ENCODE results near the gene TERB2. TPM values are rescaled to one million over a fixed set of nuclear protein-coding genes. Genes with fewer than 3 reads are reported as not detected.
"Not testable (repeated sequence)": the region's sequence is repeated elsewhere in the genome, so short reads cannot be mapped to it uniquely, and the experiment has no call there.

TERB2 gene
- total RNA-seq, 2 donors from 2014 or later, result not detected

- Histone ChIP-seq H3K36me3 (no peaks in the 10 kb centered on the region), H3K9ac (ENCODE audit: low read depth in 2 of 2, low read length in 2 of 2) (no peak overlapping the region), H3K4me3 (no peak overlapping the region), H3K4me1 (no peaks in the 10 kb centered on the region), H3K27ac (no peak overlapping the region), H3K9me3 (no peaks in the 10 kb centered on the region), H3K27me3 (no peaks in the 10 kb centered on the region)
- intact Hi-C loops (cut with DNase I), result no loop called here
- DNase-seq, result no peak
- TF ChIP-seq, protein P1, sequence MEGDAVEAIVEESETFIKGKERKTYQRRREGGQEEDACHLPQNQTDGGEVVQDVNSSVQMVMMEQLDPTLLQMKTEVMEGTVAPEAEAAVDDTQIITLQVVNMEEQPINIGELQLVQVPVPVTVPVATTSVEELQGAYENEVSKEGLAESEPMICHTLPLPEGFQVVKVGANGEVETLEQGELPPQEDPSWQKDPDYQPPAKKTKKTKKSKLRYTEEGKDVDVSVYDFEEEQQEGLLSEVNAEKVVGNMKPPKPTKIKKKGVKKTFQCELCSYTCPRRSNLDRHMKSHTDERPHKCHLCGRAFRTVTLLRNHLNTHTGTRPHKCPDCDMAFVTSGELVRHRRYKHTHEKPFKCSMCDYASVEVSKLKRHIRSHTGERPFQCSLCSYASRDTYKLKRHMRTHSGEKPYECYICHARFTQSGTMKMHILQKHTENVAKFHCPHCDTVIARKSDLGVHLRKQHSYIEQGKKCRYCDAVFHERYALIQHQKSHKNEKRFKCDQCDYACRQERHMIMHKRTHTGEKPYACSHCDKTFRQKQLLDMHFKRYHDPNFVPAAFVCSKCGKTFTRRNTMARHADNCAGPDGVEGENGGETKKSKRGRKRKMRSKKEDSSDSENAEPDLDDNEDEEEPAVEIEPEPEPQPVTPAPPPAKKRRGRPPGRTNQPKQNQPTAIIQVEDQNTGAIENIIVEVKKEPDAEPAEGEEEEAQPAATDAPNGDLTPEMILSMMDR (IDR thresholded peaks at IDR 0.05), result no peak
These were observed 42.6 kb downstream of the TERB2 start for GRCh38 chr15:44999105-44999504.

DNA sequence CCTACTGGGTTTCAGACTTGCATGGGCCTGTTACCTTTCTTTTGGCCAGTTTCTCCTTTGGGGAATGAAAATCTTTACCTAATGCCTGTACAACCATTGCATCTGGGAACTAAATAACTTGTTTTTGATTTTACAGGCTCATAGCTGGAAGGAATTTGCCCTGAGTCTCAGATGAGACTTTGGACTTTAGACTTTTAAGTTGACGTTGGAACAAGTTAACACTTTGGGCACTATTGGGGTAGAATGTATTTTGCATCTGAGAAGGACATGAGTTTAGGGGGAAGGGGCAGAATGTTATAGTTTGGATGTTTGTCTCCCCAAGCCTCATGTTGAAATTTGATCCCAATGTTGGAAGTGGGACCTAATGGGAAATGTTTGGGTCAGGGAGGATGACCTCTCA is 44.7 kb downstream of the TERB2 start:
- H3K27ac ChIP-seq; H3K27me3 ChIP-seq; H3K4me3 ChIP-seq; intact Hi-C loops (cut with DNase I); H3K9me3 ChIP-seq; DNase-seq; H3K36me3 ChIP-seq; H3K4me1 ChIP-seq; H3K9ac ChIP-seq (ENCODE audit: low read depth in 2 of 2, low read length in 2 of 2): not testable (repeated sequence)

DNA sequence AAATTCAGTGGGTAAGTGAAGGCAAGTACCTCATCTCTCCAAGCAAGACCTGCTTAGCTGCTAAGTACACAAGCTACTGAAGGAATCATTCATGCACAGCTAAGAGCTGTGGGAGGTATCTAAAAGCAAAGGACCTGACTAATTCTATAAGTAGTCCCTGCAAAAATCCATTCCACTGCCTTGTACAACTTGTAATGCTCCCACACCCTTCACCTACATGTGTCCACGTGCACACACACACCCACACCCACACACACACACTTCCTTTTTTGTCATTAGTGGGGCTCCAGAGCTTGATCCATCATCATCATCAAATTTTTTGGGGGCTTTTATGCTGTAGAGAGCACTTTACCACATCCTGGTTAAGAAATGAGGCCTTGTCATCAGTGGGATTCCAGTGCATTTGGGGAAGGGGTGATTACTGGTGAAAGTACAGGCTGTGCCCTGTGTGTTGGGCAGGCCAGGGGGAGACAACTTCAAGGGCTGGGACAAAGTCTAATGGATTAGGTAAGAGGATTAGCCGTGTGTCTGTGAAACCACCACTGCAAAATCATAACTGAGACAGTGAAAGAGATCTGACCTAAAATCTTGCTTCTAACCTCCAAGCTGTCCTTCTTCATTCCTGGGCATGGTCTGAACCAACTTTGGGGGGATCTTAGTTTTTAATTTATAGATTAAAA is 47.4 kb downstream of the TERB2 start:
- H3K4me1 ChIP-seq; H3K9ac ChIP-seq (ENCODE audit: low read depth in 2 of 2, low read length in 2 of 2); intact Hi-C loops (cut with DNase I); H3K27ac ChIP-seq; H3K9me3 ChIP-seq; DNase-seq; H3K27me3 ChIP-seq; H3K36me3 ChIP-seq; H3K4me3 ChIP-seq: not testable (repeated sequence)

DNA sequence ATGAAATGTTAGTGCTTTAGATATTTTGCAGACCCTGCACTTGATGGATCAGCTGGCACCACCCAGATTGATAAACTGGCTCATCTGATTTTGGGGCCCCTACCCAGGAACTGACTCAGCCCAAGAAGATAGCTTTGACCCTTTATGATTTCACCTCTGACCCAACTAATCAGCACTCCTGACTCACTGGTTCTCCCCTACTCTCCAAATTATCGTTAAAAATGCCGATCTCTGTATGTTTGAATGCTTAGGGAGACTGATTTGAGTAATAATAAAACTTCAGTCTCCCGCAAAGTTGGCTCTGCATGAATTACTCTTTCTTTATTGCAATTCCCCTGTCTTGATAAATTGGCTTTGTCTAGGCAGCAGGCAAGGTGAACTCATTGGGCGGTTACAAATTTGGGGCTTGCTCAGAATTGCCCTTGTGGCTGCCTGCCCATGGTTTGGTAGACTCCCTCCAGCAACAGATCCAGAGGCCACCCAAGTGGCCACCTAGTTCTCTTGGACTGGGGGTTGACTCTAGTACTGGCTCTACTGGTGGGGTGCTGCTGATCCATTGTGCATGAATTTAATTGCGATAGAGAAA is 48.2 kb downstream of the TERB2 start:
- intact Hi-C loops (cut with DNase I); H3K4me3 ChIP-seq; H3K27me3 ChIP-seq; H3K9ac ChIP-seq (ENCODE audit: low read depth in 2 of 2, low read length in 2 of 2); DNase-seq; H3K27ac ChIP-seq; H3K4me1 ChIP-seq; H3K9me3 ChIP-seq; H3K36me3 ChIP-seq: not testable (repeated sequence)

DNA sequence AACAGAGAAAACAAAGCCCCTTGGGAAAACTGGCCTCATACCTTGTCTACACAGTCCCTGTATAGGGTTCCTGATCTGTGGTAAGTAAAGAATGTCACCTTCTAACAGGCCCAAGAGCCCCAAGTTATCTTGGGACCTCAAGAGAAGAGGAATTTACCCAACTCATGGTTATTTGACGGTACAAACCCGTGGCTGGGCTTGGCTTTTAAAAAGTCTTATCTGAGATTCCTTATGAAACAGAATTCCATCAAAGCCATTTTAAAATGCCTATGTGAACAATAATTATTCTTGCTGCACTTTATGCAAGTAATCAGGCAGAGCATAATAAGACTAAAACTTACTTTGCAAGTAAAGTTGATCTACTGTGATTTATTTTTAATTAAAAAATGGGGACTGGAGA is 52.6 kb downstream of the TERB2 start:
- TF ChIP-seq, protein P1 (IDR thresholded peaks at IDR 0.05), result no peak
- no peak for DNase-seq
- no peaks in the 10 kb centered on the region for H3K36me3 ChIP-seq
- H3K4me3 ChIP-seq, result no peak overlapping the region
- intact Hi-C loops (cut with DNase I), result no loop called here
- H3K9ac ChIP-seq (ENCODE audit: low read depth in 2 of 2, low read length in 2 of 2), result no peak overlapping the region
- H3K4me1 ChIP-seq, result no peaks in the 10 kb centered on the region
- no peaks in the 10 kb centered on the region for H3K27me3 ChIP-seq
- no peak overlapping the region for H3K27ac ChIP-seq
- H3K9me3 ChIP-seq, result no peaks in the 10 kb centered on the region

GRCh38 chr15:45015114-45015513 is 58.6 kb downstream of the TERB2 start:
- intact Hi-C loops (cut with DNase I); H3K9me3 ChIP-seq; H3K36me3 ChIP-seq; H3K4me1 ChIP-seq; H3K27me3 ChIP-seq; H3K9ac ChIP-seq (ENCODE audit: low read depth in 2 of 2, low read length in 2 of 2); DNase-seq; H3K4me3 ChIP-seq; H3K27ac ChIP-seq: not testable (repeated sequence)

- DNase-seq; H3K4me3 ChIP-seq; H3K27ac ChIP-seq; H3K36me3 ChIP-seq; H3K27me3 ChIP-seq; intact Hi-C loops (cut with DNase I); H3K9me3 ChIP-seq; H3K4me1 ChIP-seq; H3K9ac ChIP-seq (ENCODE audit: low read depth in 2 of 2, low read length in 2 of 2): not testable (repeated sequence)
These were observed 63.9 kb downstream of the TERB2 start for GRCh38 chr15:45020222-45020900.

DNA sequence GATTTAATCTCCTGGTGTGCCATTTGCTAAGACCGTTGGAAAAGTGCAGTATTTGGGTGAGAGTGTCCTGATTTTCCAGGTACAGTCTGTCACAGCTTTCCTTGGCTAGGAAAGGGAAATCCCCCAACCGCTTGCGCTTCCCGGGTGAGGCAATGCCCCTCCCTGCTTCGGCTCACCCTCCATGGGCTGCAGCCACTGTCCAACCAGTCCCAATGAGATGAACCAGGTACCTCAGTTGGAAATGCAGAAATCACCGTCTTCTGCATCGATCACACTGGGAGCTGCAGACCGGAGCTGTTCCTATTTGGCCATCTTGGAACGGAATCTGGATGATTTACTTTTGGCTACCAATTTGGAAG is 64.4 kb downstream of the TERB2 start:
- H3K4me3 ChIP-seq; H3K4me1 ChIP-seq; H3K36me3 ChIP-seq; H3K27me3 ChIP-seq; H3K9ac ChIP-seq (ENCODE audit: low read depth in 2 of 2, low read length in 2 of 2); DNase-seq; intact Hi-C loops (cut with DNase I); H3K27ac ChIP-seq; H3K9me3 ChIP-seq: not testable (repeated sequence)
